Left hindlimb (tissue), 1 donor: ENCODE measurements around the gene IGF2.

ENCODE experiments used
- DNase-seq: peaks from one replicate; pipeline ENCODE4 v3.0.0-alpha.2; 2018

Gene IGF2

DNA sequence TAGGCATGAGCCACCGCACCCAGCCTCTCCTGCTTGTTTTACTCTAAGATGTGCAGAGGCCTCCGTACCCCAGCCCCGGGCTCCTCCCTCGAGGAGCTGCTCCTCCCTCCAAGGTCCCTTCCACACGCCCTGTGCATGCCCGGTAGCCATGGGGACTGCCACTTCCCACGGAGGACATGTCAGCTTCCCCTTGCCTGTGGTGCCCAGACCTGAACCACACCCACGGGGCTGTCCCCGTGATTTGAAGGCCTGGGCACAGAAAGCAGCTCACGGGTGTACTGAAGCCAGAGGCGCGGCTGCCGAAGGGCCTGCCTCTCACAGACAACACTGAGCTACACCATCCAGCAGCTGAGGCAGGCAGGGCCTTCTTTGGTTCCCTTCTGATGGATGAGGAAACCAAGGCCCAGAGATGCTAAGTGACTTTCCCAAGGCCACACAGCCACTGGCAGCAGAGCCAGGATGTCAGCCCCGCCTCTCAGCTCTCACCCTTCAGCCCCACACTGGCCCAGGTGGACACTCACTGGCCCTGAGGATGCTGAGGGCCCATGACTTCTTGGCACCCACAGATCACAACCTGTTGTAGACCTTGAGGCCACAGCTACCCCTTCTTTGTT, 14.5 kb upstream of the IGF2 start:
- DNase-seq: no peak

DNA sequence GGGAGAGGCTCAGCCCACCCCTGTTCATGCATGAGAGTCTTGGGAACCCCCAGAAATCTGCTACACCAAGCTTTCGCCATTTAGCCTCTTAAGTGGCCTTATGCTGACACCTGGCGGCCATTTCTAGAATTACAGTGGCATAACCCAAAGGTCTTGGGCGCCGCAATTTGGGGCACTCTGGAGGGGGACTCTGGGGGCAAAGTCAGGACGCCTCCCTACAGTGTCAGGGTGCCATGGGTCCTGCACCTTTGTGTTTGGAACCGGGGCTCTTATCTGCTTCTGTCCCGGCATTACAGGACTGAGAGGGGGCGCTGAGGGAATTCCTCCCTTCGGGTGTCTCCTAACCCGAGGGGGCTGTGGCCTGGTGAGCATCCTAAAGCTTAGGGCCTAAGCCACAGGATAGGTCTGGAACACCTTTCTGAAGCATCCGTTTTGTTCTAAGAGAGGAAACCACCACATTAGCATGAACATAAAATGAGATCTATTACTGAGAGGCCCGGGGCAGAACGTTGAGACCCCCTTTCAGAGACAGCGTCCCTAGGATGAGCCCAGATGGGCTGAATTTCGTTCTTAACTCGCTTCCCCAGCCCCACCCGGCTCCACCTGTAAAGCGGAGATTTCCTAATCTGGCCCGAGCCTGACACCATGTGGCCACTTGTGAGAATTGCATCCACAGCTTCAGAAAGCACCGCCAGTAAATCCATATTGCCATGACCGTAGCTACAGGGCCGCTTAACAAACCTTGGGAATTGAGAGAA, 12.5 kb upstream of the IGF2 start:
- peak; percentile 78 for DNase-seq

DNA sequence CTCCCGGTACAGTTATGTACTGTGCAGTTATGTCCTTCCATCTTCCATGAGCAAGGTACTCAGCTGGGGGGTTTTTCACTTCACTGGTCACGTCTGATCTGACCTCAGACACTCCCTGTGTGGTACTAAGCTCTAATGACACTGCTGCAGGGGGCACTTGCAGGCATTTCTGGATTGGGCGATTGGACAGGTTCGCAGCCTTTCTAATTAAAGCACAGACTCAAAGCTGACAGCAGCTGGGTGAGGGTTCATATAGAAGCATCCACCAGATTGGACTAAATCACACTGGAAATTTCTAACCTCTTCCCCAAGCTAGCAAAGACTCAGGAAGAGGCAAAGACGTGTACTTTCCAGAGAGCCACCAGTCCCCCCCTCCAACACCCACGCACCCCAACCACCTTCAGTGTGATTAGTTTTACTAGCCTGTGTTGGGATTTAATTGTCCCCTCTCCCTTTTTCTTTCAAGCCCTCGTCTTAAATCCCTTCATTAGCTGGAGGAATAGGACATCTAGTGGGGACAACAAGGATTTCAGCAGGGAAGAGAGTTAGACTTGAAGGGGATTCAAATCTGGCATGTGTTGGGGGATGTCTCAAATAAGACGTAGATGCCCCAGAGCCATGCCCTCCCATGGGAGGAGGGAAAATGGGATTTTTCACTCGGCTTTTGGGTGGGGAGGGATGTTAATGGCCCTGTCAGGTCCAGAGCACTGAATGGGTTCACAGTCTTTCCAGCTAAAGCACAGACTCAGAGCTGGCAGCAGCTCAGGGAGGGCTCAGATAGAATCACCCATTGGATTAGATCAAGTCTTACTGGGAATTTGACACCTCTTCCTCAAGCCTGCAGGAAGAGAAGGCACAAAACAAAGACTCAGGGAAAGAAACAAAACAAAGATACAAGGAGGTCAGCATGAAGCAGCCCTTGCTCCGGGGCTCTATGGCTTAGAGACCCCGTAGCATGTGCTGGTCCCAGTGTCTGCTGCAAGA, 11.0 kb upstream of the IGF2 start:
- no peak for DNase-seq

DNA sequence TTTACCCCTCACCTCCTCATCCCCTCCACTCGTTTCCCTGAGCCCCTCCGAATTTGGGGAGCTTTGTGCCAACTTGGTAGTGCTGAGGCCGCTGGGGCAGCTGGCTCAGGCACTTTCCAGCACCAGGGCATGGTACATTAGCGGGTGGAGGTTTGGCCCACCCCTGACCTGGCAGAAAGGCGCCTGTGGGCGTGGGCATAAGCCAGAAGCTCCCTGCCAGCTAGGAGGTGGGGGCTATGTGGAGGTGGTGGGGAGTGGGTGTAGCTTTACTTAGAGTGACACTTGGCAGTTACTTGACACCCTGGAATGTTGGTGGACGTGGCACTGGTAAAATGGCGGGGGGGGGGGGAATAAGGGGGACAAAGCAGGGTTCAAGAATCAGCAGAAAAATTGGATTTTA, 10.3 kb upstream of the IGF2 start:
- DNase-seq: no peak

DNA sequence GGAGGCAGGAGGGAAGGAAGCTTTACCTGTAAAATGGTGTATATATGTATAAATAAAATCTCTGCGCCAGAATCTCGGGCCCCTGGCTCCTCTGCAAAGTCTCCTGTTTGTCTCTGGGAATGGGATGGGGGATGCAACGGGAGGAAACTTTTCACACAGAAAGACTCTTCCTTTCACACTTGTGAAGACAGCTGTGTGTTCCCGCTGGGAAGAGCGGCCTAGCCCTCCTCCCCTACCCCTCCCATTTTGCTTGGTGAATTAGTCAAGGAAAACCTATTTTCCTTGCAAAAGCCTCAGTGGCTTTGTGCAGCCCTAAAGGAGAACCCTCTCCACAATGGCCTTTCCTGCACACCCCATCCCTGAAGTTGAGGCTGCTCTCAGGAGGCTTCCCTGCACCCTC, 9.4 kb upstream of the IGF2 start:
- no peak for DNase-seq

DNA sequence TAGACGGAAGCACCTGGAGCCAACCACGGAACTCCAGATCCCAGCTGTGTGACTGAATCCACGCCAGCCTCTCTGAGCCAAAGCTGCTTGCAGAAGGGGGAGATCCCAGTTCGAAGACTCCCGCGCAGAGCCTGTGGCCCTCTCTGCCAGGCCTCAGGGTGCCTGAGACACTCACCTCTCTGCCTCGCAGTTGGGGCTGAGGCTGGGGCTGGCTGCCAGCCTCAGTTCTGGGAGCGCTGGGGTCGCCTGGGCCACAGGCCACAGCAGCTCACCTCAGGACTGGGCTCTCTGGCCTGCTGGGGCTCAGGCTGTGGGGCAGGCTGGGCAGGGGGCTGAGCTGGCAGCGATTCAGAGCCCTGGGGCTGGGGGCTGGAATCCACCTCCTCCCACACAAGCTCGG, 8.2 kb upstream of the IGF2 start:
- DNase-seq: no peak

DNA sequence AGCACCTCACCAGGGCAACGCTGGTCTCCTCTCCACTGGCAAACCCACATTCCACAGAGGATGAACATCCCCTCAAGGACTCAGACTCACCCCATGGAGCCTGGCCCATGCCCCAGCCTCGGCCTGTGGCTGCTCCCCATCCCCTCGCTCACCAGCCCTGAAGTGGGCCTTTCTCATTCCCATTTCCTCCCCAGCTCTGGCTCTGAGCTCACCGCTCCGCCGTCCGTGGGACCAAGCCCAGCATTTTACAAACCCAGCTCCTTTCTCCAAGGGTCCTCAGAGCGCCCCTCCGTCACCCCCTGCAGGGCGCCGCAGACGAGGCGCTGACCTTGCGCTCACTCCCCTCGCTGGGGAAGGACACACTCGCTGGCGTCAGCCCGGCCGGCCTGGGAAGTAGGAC, 6.9 kb upstream of the IGF2 start:
- no peak for DNase-seq

DNA sequence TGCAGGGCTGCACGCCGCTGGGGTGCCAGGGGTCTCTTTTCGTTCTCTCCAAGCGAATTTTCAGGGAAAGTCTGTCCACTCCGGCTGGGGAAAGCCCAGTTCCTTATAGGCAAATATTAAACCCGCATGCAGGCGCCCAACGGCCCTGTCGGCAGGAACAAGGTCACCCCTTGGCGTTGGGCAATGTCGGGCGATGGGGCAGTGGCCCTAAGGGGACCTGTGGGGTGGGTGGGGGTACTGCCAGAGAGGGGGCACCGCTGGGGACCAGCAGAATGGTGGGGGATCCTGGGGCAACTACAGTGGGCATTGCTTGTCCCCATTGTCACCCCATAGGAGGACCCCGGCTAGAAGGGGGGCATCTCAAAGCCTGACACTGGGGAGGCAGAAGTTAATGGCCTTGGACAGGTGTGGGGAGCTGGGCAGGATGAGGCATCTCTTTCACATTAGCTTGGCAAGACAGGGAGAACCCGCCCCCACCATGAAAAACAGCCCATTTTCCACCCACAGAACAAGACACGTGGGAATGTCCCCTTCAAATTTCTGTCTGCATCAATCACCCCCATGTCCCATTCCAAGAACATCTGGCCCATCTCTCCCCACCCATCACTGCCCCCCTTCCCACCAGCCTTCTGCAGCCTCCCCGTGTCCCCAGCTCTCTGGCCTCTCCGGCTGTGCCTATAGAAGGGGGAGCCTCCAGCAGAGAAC, 5.5 kb upstream of the IGF2 start:
- no peak for DNase-seq

DNA sequence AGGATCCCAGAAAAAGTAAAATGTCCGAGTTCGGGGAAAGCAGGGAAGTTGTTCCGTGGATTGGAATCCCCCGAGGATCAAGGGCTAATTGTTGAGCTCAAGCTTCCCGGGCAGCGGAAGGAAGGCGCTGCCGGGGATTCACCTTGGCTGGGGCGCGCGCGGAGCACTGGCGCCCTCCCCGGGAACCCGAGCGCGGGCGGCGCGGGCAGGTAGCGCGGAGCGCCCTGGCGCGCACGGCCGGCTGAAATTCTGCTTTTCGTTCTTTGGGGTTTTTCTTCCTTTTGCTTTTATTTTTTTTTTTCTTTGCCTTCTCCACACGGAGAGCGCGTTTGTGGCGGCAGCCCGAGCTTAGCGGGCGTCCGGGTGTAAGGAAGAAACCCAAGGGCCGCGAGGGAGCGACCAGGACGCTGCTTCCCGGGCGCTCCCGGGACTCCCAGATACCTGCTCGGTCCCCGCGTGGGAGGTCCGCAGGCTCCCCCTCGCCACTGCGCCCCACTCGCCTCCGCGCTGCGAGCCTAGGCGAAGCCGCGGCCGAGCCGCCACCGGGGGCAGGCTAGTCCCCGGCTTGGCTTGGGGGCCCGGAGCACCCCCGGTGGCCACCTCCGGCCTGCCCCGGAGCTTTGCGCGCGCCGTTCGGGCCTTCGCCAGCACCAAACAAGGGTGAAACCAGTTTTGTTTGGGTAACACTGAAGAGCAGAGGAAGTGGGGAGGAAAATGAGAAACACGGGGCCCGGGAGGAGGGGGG, 4.8 kb upstream of the IGF2 start:
- no peak for DNase-seq

DNA sequence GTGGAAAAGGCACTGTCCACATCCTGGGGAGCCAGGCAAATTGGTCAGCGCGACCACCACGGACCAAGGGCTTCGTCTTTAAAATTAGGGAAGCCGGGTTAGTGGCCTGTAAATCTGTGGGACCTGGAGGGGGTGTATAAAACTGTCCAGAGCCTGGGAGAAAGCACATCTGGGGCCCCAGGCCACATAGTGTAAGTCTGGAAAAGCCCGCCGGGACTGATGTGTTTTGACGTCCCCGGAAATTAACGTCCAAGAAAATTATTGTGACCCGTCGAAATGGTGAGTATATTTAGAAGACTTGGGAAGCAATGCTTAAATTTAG, 4.2 kb upstream of the IGF2 start:
- DNase-seq: no peak

DNA sequence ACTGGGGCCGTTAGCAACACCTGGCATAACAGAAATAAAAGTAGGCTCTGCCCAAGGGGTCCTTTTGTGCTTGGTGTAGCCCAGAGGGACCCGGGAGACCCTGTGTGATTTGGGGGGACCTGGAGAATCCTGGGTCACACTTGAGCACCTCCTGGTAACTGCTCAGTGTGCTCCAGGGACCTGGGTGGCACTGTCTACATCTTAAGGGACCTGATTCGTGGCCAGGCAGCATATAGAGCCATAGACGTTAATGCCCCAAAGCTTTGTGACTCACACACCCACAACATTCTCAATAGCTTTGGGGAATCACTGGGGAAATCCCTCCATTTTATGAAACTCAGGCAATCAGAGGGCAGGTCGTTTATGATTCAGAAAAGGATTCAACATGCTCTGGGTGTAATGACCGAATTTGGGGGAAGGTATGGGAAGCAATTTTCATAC, 3.6 kb upstream of the IGF2 start:
- DNase-seq: no peak

DNA sequence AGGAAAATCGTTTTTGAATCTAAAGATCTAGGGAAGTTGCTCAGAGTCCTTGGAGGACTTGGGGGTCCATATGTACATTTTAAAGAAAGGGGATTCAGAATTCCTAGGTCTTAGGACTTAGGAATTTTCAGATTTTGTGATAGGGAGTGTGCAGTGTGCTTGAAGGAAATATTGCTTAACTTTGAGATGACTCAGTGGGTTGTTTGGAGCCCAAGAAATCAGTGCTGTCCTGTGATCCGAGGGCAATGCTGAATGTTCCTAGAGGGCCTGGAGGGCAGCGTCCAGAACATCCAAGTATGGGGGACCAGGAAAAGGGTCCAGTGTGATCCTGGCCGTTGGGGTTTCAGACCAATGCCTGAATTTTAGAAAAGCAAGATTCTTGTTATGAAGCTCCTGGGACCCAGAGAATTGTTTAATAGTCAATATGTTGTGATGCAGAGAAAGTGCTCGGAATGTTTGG, 3.1 kb upstream of the IGF2 start:
- DNase-seq: no peak

DNA sequence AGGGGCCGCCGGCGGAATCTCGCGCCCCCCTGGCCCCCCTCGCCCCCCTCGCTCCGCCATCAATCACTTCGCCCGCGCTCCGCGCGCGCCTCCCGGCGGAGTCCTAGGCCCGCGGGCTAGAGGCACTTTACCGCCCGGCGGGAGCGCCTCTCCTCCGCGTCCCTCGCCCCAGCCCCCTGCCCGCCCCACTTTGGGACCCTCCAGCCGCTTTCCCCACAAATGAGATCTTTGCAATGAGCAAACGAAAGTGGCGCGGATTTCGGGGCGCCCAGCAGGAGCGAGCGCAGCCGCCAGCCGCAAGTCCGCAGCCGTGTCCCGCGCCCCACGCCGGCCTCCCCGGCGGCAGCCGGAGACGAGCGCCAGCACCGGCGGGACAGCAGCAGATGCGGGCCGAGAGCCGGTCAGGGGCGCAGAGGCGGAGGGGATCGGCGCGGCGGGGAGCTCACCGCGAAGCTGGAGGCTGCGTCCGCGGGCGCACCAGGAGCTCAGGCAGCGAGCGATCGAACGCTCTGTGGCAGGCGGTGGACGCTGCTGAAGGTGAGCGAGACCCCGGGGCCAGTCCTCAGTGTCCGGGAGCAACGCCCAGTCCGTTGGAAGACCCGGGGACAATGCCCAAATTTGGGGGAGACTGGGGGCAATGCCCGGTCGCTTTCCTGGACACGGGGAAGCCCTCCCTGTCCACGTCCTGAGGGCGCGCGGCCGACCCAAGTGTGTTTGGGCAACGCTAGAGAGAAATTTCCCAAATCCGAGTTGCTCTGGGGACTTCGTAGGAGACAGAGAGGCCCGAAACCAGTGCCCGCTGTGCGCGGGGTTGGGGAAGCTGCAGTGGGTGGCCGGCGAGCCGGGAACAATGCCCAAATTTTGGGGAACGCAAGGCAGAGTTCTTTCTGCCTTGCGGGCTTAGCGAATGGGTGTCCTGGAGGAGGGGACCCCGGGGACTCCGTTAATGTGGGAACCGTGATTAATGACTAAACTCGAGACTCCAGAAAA, 1.5 kb upstream of the IGF2 start:
- no peak for DNase-seq

DNA sequence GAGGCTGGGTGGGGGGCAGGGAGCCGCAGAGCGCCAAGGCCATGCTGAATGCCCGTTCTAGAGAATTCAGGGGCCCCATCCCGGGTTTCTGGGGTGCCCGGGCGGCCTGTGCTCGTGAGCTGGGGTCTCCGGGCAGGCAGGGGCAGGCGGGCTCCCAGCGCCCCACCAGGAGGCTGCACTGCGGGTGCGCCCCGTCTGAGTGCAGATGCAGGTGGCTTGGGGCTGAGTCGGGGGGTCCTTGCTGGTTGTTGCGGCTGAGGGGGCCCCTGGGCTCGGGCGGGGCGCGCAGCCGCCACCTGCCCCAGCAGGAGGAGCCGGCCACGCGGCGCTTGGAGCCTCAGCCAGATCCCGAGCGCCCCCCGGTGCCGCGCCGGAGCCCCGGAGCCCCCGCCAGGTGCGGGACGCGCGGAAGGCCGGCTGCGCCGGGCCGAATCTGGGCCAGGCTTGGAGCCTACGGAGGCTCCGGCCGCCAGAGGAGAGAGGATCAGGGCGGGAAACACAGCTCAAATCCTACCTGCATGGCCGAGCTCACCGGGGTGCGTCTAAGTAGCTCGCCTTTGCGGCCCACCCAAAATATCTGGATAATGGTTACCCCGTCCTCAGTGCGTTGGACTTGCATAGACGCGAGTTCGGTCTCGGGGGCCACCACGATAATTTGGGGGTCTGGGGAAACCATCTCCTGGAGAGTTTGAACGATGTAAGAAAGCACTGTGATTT, 590 bp upstream of the IGF2 start:
- DNase-seq: no peak

DNA sequence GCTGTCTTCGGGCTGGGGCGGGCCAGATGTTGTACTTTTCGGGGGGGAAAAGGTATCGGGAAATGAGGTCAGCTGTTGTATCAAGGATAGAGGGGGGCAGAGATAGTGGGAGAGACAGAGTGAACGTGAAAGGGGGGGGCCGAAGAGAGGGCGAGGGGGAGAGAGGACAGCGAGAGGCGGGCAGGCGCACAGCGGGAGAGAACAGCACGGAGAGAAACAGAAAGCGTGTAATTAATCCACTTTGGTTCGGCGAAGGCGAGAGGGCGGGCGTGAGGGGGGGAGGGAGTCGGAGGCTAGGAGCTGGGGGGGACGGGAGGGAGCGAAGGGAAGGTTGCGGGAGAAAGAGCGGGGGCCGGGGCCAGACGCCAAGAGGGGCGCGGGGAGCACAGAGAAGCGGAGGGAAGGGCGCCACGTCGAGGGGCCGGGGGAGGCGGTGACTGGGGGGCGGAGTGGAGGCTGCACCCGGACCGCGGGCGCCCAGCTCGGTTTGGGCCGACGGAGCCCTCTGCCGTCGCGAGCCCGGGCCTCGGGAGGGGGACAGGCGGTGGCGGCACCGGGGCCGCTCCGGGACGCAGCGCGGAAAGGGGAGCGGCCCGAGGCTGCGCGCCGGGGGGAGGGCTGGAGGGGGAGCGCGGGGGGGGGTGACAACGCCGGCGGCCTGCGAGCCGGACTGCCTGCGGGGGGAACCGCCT, 612 bp downstream of the IGF2 start:
- DNase-seq: no peak

DNA sequence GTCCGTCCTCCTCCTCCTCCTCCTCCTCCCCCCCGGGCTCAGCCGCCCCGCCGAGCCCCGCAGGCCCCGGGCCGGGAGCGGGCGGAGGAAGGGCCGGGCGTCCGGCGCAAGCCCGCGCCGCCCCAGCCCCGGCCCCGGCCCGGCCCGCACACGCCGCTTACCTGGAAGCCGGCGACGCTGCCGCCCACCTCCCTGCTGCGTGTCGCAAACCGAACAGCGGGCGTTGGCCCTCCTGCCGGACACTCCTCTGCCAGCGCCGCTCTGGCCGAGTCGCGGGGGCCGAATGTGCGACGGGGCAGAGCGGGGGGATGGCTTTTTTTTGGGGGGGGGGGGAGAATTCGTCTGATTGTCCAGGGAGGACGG, 1.1 kb downstream of the IGF2 start:
- peak; percentile 39 for DNase-seq

DNA sequence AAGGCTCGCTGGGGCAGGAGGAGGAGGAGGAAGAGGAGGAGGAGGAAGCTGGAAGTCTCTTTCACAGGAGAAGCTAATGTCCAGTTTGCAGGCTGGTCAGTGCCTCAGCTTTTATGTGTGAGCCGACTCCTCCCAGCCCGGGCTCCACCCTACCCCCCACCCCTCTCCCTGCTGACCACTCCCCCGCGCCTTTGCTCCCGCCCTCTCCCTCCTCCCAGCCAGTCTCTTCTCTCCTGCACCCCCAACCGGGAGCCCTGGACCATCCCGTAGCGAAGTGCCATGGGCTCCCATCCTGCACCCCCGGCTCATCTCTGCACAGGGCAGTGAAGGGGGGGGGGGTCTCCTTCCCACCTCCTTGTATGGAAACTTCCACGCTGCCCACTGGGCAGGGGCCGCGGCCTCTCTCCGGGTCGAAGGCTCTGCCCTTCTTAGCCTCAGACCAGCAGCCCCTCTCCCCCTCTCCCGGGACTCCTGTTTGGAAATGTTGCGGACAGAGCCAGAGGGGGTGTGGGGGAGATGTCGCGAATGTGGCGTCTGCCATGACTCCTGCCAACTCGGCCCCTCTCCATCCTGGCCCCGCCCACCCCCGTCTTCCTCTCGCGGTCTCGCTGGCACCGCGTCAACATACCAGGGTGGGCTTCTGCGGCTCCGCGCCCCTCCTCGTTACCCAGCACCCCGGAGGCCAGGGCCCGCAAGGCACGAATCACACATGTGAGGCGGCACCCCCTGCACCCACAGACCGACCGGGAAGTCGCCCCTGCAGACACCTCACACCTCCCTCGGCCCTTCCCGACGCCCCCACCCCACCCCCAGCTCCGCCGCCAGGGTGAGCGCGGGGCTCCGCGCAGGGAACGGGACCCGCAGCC, 1.8 kb downstream of the IGF2 start:
- peak; percentile 93 for DNase-seq

DNA sequence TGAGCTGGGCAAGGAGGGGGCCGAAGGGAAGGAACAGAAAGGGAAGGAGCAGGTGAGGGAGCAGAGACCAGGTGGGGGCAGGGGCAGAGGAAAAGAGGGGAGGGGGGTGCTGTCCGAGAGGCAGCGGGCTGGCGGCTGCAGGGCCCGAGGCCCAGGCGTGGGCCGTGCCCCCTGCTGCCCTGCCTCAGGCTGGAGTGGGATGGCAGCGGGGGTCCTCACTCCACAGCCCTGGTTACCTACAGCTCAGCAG, 2.3 kb downstream of the IGF2 start:
- DNase-seq: no peak
